ENCODE results near the gene ZC3H7A.
A peak's percentile ranks its signal among the peaks of the same experiment; 100 is the strongest.

Gene ZC3H7A

DNA sequence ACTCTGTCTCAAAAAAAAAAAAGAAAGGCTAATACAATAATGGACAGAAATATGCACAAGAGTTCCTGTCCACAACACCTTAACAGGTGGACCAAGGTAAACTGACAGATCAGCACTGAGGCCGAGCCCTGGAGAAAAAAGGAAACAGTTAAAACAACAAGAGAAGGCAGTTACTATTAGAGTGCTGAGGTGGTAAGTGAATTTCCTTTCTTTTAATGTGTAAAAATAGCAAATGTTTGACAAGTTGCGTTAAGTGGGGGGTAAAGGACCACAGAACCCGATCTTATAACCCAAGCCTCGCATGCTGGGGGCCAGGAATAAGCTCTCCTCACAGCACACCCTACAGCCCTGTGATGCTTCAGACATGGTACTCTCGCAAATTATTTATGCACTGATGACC, 79.2 kb downstream of the ZC3H7A start:
- peaks cover 32% of the 10 kb centered on the region; the same call in 1 of the 2 replicates for H3K79me2 ChIP-seq (ENCODE audit: insufficient read depth, low read depth)
- no peak overlapping the region for H2AFZ ChIP-seq (ENCODE audit: low read depth)
- peaks cover 26% of the 10 kb centered on the region; the same call in 1 of the 2 replicates for H3K36me3 ChIP-seq (ENCODE audit: insufficient read depth)
- no peak overlapping the region for H3K9ac ChIP-seq
- no peak overlapping the region for H3K27ac ChIP-seq
- TF ChIP-seq, protein P1, sequence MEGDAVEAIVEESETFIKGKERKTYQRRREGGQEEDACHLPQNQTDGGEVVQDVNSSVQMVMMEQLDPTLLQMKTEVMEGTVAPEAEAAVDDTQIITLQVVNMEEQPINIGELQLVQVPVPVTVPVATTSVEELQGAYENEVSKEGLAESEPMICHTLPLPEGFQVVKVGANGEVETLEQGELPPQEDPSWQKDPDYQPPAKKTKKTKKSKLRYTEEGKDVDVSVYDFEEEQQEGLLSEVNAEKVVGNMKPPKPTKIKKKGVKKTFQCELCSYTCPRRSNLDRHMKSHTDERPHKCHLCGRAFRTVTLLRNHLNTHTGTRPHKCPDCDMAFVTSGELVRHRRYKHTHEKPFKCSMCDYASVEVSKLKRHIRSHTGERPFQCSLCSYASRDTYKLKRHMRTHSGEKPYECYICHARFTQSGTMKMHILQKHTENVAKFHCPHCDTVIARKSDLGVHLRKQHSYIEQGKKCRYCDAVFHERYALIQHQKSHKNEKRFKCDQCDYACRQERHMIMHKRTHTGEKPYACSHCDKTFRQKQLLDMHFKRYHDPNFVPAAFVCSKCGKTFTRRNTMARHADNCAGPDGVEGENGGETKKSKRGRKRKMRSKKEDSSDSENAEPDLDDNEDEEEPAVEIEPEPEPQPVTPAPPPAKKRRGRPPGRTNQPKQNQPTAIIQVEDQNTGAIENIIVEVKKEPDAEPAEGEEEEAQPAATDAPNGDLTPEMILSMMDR (conservative IDR thresholded peaks at IDR 0.05; ENCODE audit: low read depth, low read length): no peak
- H3K4me3 ChIP-seq (IDR thresholded peaks at IDR 0.05; ENCODE audit: insufficient read depth, low read depth, low read length): no peak overlapping the region
- H3K27me3 ChIP-seq (ENCODE audit: insufficient read depth, low read depth): no peaks in the 10 kb centered on the region
- H3K4me1 ChIP-seq (ENCODE audit: low read depth, poor library complexity, severe bottlenecking): peaks cover 48% of the 10 kb centered on the region
- H3K4me2 ChIP-seq: no peak overlapping the region
- H4K20me1 ChIP-seq (ENCODE audit: insufficient read depth): no peaks in the 10 kb centered on the region

- Histone ChIP-seq H3K36me3 (ENCODE audit: insufficient read depth) (peaks cover 22% of the 10 kb centered on the region; the same call in 1 of the 2 replicates), H3K9ac (no peak overlapping the region)
Measured at GRCh38 chr16:11716336-11716735, 80.7 kb downstream of the ZC3H7A start.

GRCh38 chr16:11715246-11715947, 81.7 kb downstream of the ZC3H7A start:
- H3K36me3 ChIP-seq (ENCODE audit: insufficient read depth): peaks cover 17% of the 10 kb centered on the region; the same call in 1 of the 2 replicates
- TF ChIP-seq, protein P1 (conservative IDR thresholded peaks at IDR 0.05; ENCODE audit: low read depth, low read length): no peak
- H3K79me2 ChIP-seq (ENCODE audit: insufficient read depth, low read depth): peaks cover 19% of the 10 kb centered on the region; the same call in 1 of the 2 replicates
- no peak overlapping the region for H3K4me3 ChIP-seq (IDR thresholded peaks at IDR 0.05; ENCODE audit: insufficient read depth, low read depth, low read length)
- H3K27ac ChIP-seq: no peak overlapping the region
- no peaks in the 10 kb centered on the region for H4K20me1 ChIP-seq (ENCODE audit: insufficient read depth)
- H2AFZ ChIP-seq (ENCODE audit: low read depth): no peak overlapping the region
- peaks cover 38% of the 10 kb centered on the region for H3K4me1 ChIP-seq (ENCODE audit: low read depth, poor library complexity, severe bottlenecking)
- no peak overlapping the region for H3K4me2 ChIP-seq
- no peaks in the 10 kb centered on the region for H3K27me3 ChIP-seq (ENCODE audit: insufficient read depth, low read depth)
- H3K9ac ChIP-seq: no peak overlapping the region

More at GRCh38 chr16:11716336-11716735, 80.7 kb downstream of the ZC3H7A start:
- no peak overlapping the region for H3K4me2 ChIP-seq
- peak overlapping the region; percentile 2; the same call in 1 of the 2 replicates for H3K27ac ChIP-seq
- H3K79me2 ChIP-seq (ENCODE audit: insufficient read depth, low read depth): peaks cover 23% of the 10 kb centered on the region; the same call in 1 of the 2 replicates
- no peak overlapping the region for H3K4me3 ChIP-seq (IDR thresholded peaks at IDR 0.05; ENCODE audit: insufficient read depth, low read depth, low read length)
- H4K20me1 ChIP-seq (ENCODE audit: insufficient read depth): no peaks in the 10 kb centered on the region
- H3K27me3 ChIP-seq (ENCODE audit: insufficient read depth, low read depth): no peaks in the 10 kb centered on the region
- peaks cover 40% of the 10 kb centered on the region for H3K4me1 ChIP-seq (ENCODE audit: low read depth, poor library complexity, severe bottlenecking)
- H2AFZ ChIP-seq (ENCODE audit: low read depth): no peak overlapping the region
- TF ChIP-seq, protein P1 (conservative IDR thresholded peaks at IDR 0.05; ENCODE audit: low read depth, low read length): no peak

GRCh38 chr16:11712122-11712521, 84.9 kb downstream of the ZC3H7A start:
- Histone ChIP-seq H3K9ac (no peak overlapping the region), H3K4me2 (no peak overlapping the region), H3K79me2 (ENCODE audit: insufficient read depth, low read depth) (peaks cover 25% of the 10 kb centered on the region; the same call in 1 of the 2 replicates), H3K36me3 (ENCODE audit: insufficient read depth) (peaks cover 14% of the 10 kb centered on the region; the same call in 1 of the 2 replicates), H2AFZ (ENCODE audit: low read depth) (no peak overlapping the region), H3K4me1 (ENCODE audit: low read depth, poor library complexity, severe bottlenecking) (peaks cover 44% of the 10 kb centered on the region), H4K20me1 (ENCODE audit: insufficient read depth) (no peaks in the 10 kb centered on the region), H3K4me3 (IDR thresholded peaks at IDR 0.05; ENCODE audit: insufficient read depth, low read depth, low read length) (no peak overlapping the region), H3K27me3 (ENCODE audit: insufficient read depth, low read depth) (no peaks in the 10 kb centered on the region), H3K27ac (no peak overlapping the region)
- TF ChIP-seq, protein P1 (conservative IDR thresholded peaks at IDR 0.05; ENCODE audit: low read depth, low read length): no peak
